ENCODE measurements around the gene FAM180A.
"Not testable (repeated sequence)": the region's sequence is repeated elsewhere in the genome, so short reads cannot be mapped to it uniquely, and the experiment has no call there.

FAM180A gene

GRCh38 chr7:135708041-135708440, 40.6 kb downstream of the FAM180A start:
- Histone ChIP-seq H4K20me1 (no peaks in the 10 kb centered on the region), H3K27me3 (no peaks in the 10 kb centered on the region), H3K9me3 (no peaks in the 10 kb centered on the region), H3K4me1 (no peaks in the 10 kb centered on the region), H3K9ac (no peak overlapping the region), H3K4me2 (no peak overlapping the region), H3K4me3 (no peak overlapping the region), H3K27ac (no peak overlapping the region), H3K36me3 (no peaks in the 10 kb centered on the region)
- TF ChIP-seq Cebpa-rat (IDR thresholded peaks at IDR 0.05) = no peak

- H3K9me3 ChIP-seq = no peaks in the 10 kb centered on the region
These were observed 41.0 kb downstream of the FAM180A start for GRCh38 chr7:135707570-135707966.

GRCh38 chr7:135706858-135707569, 41.6 kb downstream of the FAM180A start:
- no peaks in the 10 kb centered on the region for H3K27me3 ChIP-seq
- no peak overlapping the region for H3K27ac ChIP-seq
- H3K4me2 ChIP-seq = no peak overlapping the region
- no peaks in the 10 kb centered on the region for H3K9me3 ChIP-seq
- no peaks in the 10 kb centered on the region for H4K20me1 ChIP-seq
- no peaks in the 10 kb centered on the region for H3K4me1 ChIP-seq
- H3K9ac ChIP-seq = no peak overlapping the region
- TF ChIP-seq Cebpa-rat (IDR thresholded peaks at IDR 0.05) = no peak
- no peaks in the 10 kb centered on the region for H3K36me3 ChIP-seq
- H3K4me3 ChIP-seq = no peak overlapping the region

More at GRCh38 chr7:135707570-135707966, 41.0 kb downstream of the FAM180A start:
- H3K4me2 ChIP-seq = no peak overlapping the region
- H4K20me1 ChIP-seq = no peaks in the 10 kb centered on the region
- no peaks in the 10 kb centered on the region for H3K27me3 ChIP-seq
- H3K4me3 ChIP-seq = no peak overlapping the region
- no peak for TF ChIP-seq Cebpa-rat (IDR thresholded peaks at IDR 0.05)
- H3K36me3 ChIP-seq = no peaks in the 10 kb centered on the region
- H3K27ac ChIP-seq = no peak overlapping the region
- no peak overlapping the region for H3K9ac ChIP-seq
- H3K4me1 ChIP-seq = no peaks in the 10 kb centered on the region

- H3K4me3 ChIP-seq = no peak overlapping the region
- no peaks in the 10 kb centered on the region for H3K4me1 ChIP-seq
- no peak overlapping the region for H3K27ac ChIP-seq
- H3K4me2 ChIP-seq = no peak overlapping the region
- no peaks in the 10 kb centered on the region for H3K36me3 ChIP-seq
- H3K9ac ChIP-seq = no peak overlapping the region
- H3K9me3 ChIP-seq = no peaks in the 10 kb centered on the region
- no peaks in the 10 kb centered on the region for H3K27me3 ChIP-seq
- no peaks in the 10 kb centered on the region for H4K20me1 ChIP-seq
- no peak for TF ChIP-seq Cebpa-rat (IDR thresholded peaks at IDR 0.05)
These were observed 42.4 kb downstream of the FAM180A start for GRCh38 chr7:135706038-135706742.

- Histone ChIP-seq H3K36me3 (no peaks in the 10 kb centered on the region), H3K9ac (no peak overlapping the region), H3K9me3 (no peaks in the 10 kb centered on the region), H3K27ac (no peak overlapping the region), H4K20me1 (no peaks in the 10 kb centered on the region), H3K4me3 (no peak overlapping the region), H3K27me3 (no peaks in the 10 kb centered on the region), H3K4me1 (no peaks in the 10 kb centered on the region), H3K4me2 (no peak overlapping the region)
- no peak for TF ChIP-seq Cebpa-rat (IDR thresholded peaks at IDR 0.05)
These were observed 43.9 kb downstream of the FAM180A start for GRCh38 chr7:135704698-135705097.

GRCh38 chr7:135704074-135704473, 44.5 kb downstream of the FAM180A start:
- no peak overlapping the region for H3K4me2 ChIP-seq
- H3K36me3 ChIP-seq = no peaks in the 10 kb centered on the region
- no peak overlapping the region for H3K4me3 ChIP-seq
- H3K27me3 ChIP-seq = no peaks in the 10 kb centered on the region
- H3K4me1 ChIP-seq = no peaks in the 10 kb centered on the region
- no peaks in the 10 kb centered on the region for H4K20me1 ChIP-seq
- no peak for TF ChIP-seq Cebpa-rat (IDR thresholded peaks at IDR 0.05)
- H3K9ac ChIP-seq = no peak overlapping the region
- H3K27ac ChIP-seq = no peak overlapping the region
- no peaks in the 10 kb centered on the region for H3K9me3 ChIP-seq

- Histone ChIP-seq H3K4me1 (peaks cover 13% of the 10 kb centered on the region), H3K36me3 (no peaks in the 10 kb centered on the region)
- TF ChIP-seq Cebpa-rat (IDR thresholded peaks at IDR 0.05) = no peak
These were observed 51.1 kb downstream of the FAM180A start for GRCh38 chr7:135697276-135698049.

GRCh38 chr7:135693558-135693957, 55.1 kb downstream of the FAM180A start:
- no peaks in the 10 kb centered on the region for H4K20me1 ChIP-seq
- TF ChIP-seq Cebpa-rat (IDR thresholded peaks at IDR 0.05) = no peak
- H3K27ac ChIP-seq = no peak overlapping the region
- no peak overlapping the region for H3K4me3 ChIP-seq
- H3K9me3 ChIP-seq = no peaks in the 10 kb centered on the region
- H3K36me3 ChIP-seq = 0 out of 2 replicates have a peak, but pooled peaks cover 9% of the 10 kb centered on the region
- no peak overlapping the region for H3K9ac ChIP-seq
- H3K4me2 ChIP-seq = no peak overlapping the region
- peaks cover 13% of the 10 kb centered on the region for H3K4me1 ChIP-seq
- no peaks in the 10 kb centered on the region for H3K27me3 ChIP-seq

More at GRCh38 chr7:135697276-135698049, 51.1 kb downstream of the FAM180A start:
- H3K4me3 ChIP-seq = no peak overlapping the region
- H3K27ac ChIP-seq = no peak overlapping the region
- H3K9ac ChIP-seq = no peak overlapping the region
- no peaks in the 10 kb centered on the region for H4K20me1 ChIP-seq
- no peak overlapping the region for H3K4me2 ChIP-seq
- no peaks in the 10 kb centered on the region for H3K9me3 ChIP-seq
- H3K27me3 ChIP-seq = no peaks in the 10 kb centered on the region

- not testable (repeated sequence) for H3K9me3 ChIP-seq, H4K20me1 ChIP-seq, H3K27me3 ChIP-seq, H3K4me2 ChIP-seq, H3K4me3 ChIP-seq, H3K27ac ChIP-seq, H3K9ac ChIP-seq, H3K36me3 ChIP-seq
- peaks cover 12% of the 10 kb centered on the region for H3K4me1 ChIP-seq
These were observed 56.0 kb downstream of the FAM180A start for GRCh38 chr7:135692606-135693005.

GRCh38 chr7:135692055-135692454, 56.6 kb downstream of the FAM180A start:
- no peaks in the 10 kb centered on the region for H4K20me1 ChIP-seq
- no peaks in the 10 kb centered on the region for H3K9me3 ChIP-seq
- H3K27me3 ChIP-seq = no peaks in the 10 kb centered on the region
- TF ChIP-seq Cebpa-rat (IDR thresholded peaks at IDR 0.05) = no peak
- H3K9ac ChIP-seq = no peak overlapping the region
- H3K4me1 ChIP-seq = peaks cover 7% of the 10 kb centered on the region
- H3K4me3 ChIP-seq = no peak overlapping the region
- H3K36me3 ChIP-seq = 0 out of 2 replicates have a peak, but pooled peaks cover 9% of the 10 kb centered on the region
- no peak overlapping the region for H3K4me2 ChIP-seq
- H3K27ac ChIP-seq = no peak overlapping the region
